Glomerular visceral epithelial cell (primary cell): Measurements from ENCODE around the gene TALDO1.

Source experiments
- DNase-seq: peaks from one replicate; pipeline ENCODE4 v3.0.0-alpha.2; 2016; ENCODE audit errors: extremely low spot score

The TALDO1 gene

GRCh38 chr11:787084-787675 lies 39.9 kb downstream of the TALDO1 start:
- no peak for DNase-seq

- DNase-seq: no peak
These were observed 40.9 kb downstream of the TALDO1 start for GRCh38 chr11:788009-788640.

GRCh38 chr11:788953-789940 lies 42.0 kb downstream of the TALDO1 start:
- DNase-seq: no peak

GRCh38 chr11:789943-790342 lies 42.7 kb downstream of the TALDO1 start, which contains the start of gene CEND1:
CEND1 (minus strand) TSS chr11:790090; CDS start chr11:788576, 1,514 bp downstream.
- no peak for DNase-seq

- no peak for DNase-seq
These were observed 43.7 kb downstream of the TALDO1 start for GRCh38 chr11:790721-791564.

- DNase-seq: no peak
These were observed 44.6 kb downstream of the TALDO1 start for GRCh38 chr11:791658-792534.

- DNase-seq: no peak
These were observed 45.2 kb downstream of the TALDO1 start for GRCh38 chr11:792535-792821.

GRCh38 chr11:792873-793272 lies 45.6 kb downstream of the TALDO1 start:
- DNase-seq: no peak

- no peak for DNase-seq
These were observed 46.3 kb downstream of the TALDO1 start for GRCh38 chr11:793556-793955.

- DNase-seq: no peak
These were observed 46.9 kb downstream of the TALDO1 start for GRCh38 chr11:794013-794765.

GRCh38 chr11:794766-795633 lies 47.7 kb downstream of the TALDO1 start:
- DNase-seq: no peak

GRCh38 chr11:795634-796564 lies 48.6 kb downstream of the TALDO1 start:
- peak; percentile 92 for DNase-seq

GRCh38 chr11:796565-797295 lies 49.5 kb downstream of the TALDO1 start:
- no peak for DNase-seq

- DNase-seq: peak; percentile 75
These were observed 50.2 kb downstream of the TALDO1 start for GRCh38 chr11:797296-798092.

- peak; percentile 81 for DNase-seq
These were observed 50.9 kb downstream of the TALDO1 start, which contains the start of gene SLC25A22 for GRCh38 chr11:798093-798713. SLC25A22 (minus strand) TSS chr11:798281; CDS start chr11:795006, 3,275 bp downstream.
